LNCaP clone FGC (cell line): ENCODE data around the gene RNF26.

Source experiments
- DNase-seq: peaks from one replicate; pipeline ENCODE4 v3.0.0-alpha.2; 2011; ENCODE audit warnings: low read depth
- H3K4me3 ChIP-seq: 2 replicates; pipeline ENCODE4 v1.5.1; 2011; ENCODE audit warnings: mild to moderate bottlenecking, low read depth, low read length, control low read depth
- TF ChIP-seq, protein P1 (sequence below): IDR thresholded peaks from 2 replicates; pipeline ENCODE4 v1.5.1; 2012; ENCODE audit warnings: mild to moderate bottlenecking; ENCODE audit not compliant: control insufficient read depth, insufficient read depth; ENCODE audit errors: extremely low read depth

RNF26 gene

DNA sequence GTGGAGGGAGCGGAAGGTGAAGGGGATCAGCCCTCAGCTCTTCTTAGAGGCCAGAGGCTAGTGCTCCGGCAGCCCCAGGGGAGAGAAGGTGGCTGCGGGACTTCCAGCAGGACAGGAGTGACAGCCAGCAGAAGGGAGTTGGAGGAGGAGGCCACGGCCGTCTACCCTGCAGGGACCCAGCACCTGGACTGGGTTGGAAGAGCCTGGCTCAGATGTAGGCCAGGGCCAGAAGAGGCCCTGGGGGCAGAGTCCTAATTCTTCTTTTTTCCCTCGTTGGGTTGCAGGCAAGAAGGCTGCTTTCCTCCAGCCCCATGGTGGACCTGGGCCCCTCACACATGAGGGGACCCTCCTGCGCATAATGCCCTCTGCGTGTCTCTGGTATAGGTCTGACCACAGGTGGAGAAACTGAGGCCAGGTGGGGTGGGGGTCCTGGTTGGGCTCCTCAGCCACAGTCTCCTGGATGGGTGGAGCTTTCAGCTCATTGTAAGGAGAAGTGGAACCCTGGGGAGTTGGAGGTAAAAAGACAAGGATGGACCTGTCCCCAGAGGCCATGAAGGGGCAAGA is 15.1 kb upstream of the RNF26 start:
- TF ChIP-seq, protein P1, sequence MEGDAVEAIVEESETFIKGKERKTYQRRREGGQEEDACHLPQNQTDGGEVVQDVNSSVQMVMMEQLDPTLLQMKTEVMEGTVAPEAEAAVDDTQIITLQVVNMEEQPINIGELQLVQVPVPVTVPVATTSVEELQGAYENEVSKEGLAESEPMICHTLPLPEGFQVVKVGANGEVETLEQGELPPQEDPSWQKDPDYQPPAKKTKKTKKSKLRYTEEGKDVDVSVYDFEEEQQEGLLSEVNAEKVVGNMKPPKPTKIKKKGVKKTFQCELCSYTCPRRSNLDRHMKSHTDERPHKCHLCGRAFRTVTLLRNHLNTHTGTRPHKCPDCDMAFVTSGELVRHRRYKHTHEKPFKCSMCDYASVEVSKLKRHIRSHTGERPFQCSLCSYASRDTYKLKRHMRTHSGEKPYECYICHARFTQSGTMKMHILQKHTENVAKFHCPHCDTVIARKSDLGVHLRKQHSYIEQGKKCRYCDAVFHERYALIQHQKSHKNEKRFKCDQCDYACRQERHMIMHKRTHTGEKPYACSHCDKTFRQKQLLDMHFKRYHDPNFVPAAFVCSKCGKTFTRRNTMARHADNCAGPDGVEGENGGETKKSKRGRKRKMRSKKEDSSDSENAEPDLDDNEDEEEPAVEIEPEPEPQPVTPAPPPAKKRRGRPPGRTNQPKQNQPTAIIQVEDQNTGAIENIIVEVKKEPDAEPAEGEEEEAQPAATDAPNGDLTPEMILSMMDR: no peak
- no peak for DNase-seq
- no peak overlapping the region for H3K4me3 ChIP-seq

- no peak overlapping the region for H3K4me3 ChIP-seq
- TF ChIP-seq, protein P1: no peak
Measured at GRCh38 chr11:119319700-119320239, 14.6 kb upstream of the RNF26 start.

DNA sequence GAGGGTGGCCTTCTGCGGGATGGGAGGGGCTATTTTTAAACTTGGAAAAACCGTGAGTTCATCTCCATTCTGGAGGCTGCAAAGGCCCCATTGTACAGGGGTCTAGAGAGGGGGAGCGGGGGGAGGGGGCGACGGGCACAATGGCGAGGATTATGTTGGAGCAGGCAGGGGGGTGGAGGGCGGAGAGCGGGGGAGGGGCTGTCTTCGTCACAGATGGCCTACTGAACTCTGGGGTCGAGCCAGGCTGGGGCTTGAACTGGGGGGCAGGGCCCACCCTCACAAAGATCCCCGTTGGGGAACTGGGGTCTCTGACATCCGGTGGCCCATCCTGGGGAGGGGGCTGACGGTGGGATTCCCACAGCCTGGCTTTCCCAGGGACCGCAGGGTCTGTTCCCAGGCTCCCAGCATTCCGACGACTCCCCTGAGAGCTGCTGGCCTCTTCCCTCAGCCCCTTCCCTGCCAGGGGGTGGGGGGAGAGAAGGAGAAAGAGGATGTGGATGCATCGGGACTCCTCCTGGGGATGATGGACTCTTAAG is 14.0 kb upstream of the RNF26 start:
- no peak overlapping the region for H3K4me3 ChIP-seq
- no peak for DNase-seq
- TF ChIP-seq, protein P1: no peak

More at GRCh38 chr11:119319700-119320239, 14.6 kb upstream of the RNF26 start:
- DNase-seq: no peak

- TF ChIP-seq, protein P1: no peak
- no peak overlapping the region for H3K4me3 ChIP-seq
- DNase-seq: no peak
Measured at GRCh38 chr11:119320776-119321524, 13.4 kb upstream of the RNF26 start.

- DNase-seq: no peak
- TF ChIP-seq, protein P1: no peak
- H3K4me3 ChIP-seq: no peak overlapping the region
Measured at GRCh38 chr11:119322360-119322739, 12.0 kb upstream of the RNF26 start.

DNA sequence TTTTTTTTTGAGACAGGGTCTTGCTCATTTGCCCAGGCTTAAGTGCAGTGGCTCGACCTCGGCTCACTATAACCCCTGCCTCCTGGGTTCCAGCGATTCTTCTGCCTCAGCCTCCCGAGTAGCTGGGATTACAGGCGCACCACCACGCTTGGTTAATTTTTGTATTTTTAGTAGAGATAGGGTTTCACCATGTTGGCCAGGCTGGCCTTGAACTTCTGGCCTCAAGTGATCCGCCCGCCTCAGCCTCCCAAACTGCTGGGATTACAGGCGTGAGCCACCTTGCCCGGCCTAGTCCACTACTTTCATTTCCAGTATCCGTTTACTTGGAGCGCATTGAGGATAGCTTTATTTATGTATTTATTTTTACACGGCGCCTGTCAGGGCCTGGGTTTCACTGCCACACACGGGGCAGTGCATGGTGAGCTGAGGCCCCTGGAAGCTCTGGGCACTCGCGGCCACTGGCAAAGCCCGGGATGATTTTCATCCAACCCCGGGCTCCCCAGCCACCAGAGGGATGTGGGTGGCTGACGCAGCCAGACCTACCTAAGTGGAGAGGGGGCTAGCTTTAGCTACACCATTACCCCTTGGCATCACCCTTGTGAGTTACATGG is 11.3 kb upstream of the RNF26 start:
- no peak overlapping the region for H3K4me3 ChIP-seq
- DNase-seq: no peak
- TF ChIP-seq, protein P1: no peak
